H9 (cell line): ENCODE measurements around the gene ADGRA1. TPM values are rescaled to one million over a fixed set of nuclear protein-coding genes. Genes with fewer than 3 reads are reported as not detected.

Experiments used
- DNase-seq: peaks from one replicate; pipeline ENCODE4 v3.0.0-alpha.2; 2017
- H2AFZ ChIP-seq: one replicate; pipeline ENCODE4 v1.6.1; 2013; ENCODE audit warnings: mild to moderate bottlenecking, low read length, control low read depth, moderate library complexity
- H2AK5ac ChIP-seq: 2 replicates; pipeline ENCODE4 v1.6.1; 2013; ENCODE audit warnings: low read length, control low read depth, mixed read lengths; ENCODE audit not compliant: insufficient read length
- H2BK120ac ChIP-seq: one replicate; pipeline ENCODE4 v1.6.1; 2013; ENCODE audit warnings: low read depth, mild to moderate bottlenecking, low read length, control low read depth, inconsistent platforms; ENCODE audit not compliant: poor library complexity, severe bottlenecking
- H2BK12ac ChIP-seq: 2 replicates; pipeline ENCODE4 v1.6.1; 2013; ENCODE audit warnings: low read length, control low read depth, mixed read lengths, low read depth; ENCODE audit not compliant: insufficient read length
- H2BK15ac ChIP-seq: 2 replicates; pipeline ENCODE4 v1.6.1; 2013; ENCODE audit warnings: low read depth, low read length, control low read depth
- H2BK20ac ChIP-seq: one replicate; pipeline ENCODE4 v1.6.1; 2013; ENCODE audit warnings: low read depth, mild to moderate bottlenecking, low read length, control low read depth, inconsistent platforms; ENCODE audit not compliant: poor library complexity, severe bottlenecking
- H2BK5ac ChIP-seq: 2 replicates; pipeline ENCODE4 v1.6.1; 2013; ENCODE audit warnings: low read length, control low read depth, mixed read lengths; ENCODE audit not compliant: insufficient read length
- H3K14ac ChIP-seq: 2 replicates; pipeline ENCODE4 v1.6.1; 2013; ENCODE audit warnings: low read length, control low read depth; ENCODE audit not compliant: insufficient read depth
- H3K18ac ChIP-seq: 2 replicates; pipeline ENCODE4 v1.6.1; 2013; ENCODE audit warnings: low read depth, mild to moderate bottlenecking, mixed read lengths, low read length, control low read depth; ENCODE audit not compliant: insufficient read length
- H3K23ac ChIP-seq: 2 replicates; pipeline ENCODE4 v1.6.1; 2013; ENCODE audit warnings: low read length, control low read depth, mixed read lengths, low read depth; ENCODE audit not compliant: insufficient read length
- H3K23me2 ChIP-seq: 2 replicates; pipeline ENCODE4 v1.6.1; 2013; ENCODE audit warnings: low read depth, mild to moderate bottlenecking, mixed read lengths, low read length, control low read depth; ENCODE audit not compliant: insufficient read length, poor library complexity, severe bottlenecking
- H3K27ac ChIP-seq: 2 replicates; pipeline ENCODE4 v1.5.1; 2013; ENCODE audit warnings: low read length, control low read depth, mixed read lengths, low read depth; ENCODE audit not compliant: insufficient read length
- H3K27me3 ChIP-seq: 2 replicates; pipeline ENCODE4 v1.6.1; 2013; ENCODE audit warnings: low read length, control low read depth, inconsistent platforms; ENCODE audit not compliant: insufficient read depth
- H3K4ac ChIP-seq: 2 replicates; pipeline ENCODE4 v1.6.1; 2013; ENCODE audit warnings: low read depth, mild to moderate bottlenecking, control low read depth, inconsistent platforms, low read length, moderate library complexity
- H3K4me1 ChIP-seq: 2 replicates; pipeline ENCODE4 v1.6.1; 2013; ENCODE audit warnings: low read length, control low read depth, inconsistent platforms; ENCODE audit not compliant: insufficient read depth
- H3K4me2 ChIP-seq: 2 replicates; pipeline ENCODE4 v1.6.1; 2013; ENCODE audit warnings: low read length, control low read depth, mixed read lengths; ENCODE audit not compliant: insufficient read length, insufficient read depth
- H3K56ac ChIP-seq: 2 replicates; pipeline ENCODE4 v1.6.1; 2013; ENCODE audit warnings: low read depth, mild to moderate bottlenecking, mixed read lengths, low read length, control low read depth; ENCODE audit not compliant: insufficient read length
- H3K79me1 ChIP-seq: 2 replicates; pipeline ENCODE4 v1.6.1; 2013; ENCODE audit warnings: low read depth, mild to moderate bottlenecking, moderate library complexity, low read length, control low read depth, inconsistent platforms; ENCODE audit not compliant: insufficient read depth, poor library complexity, severe bottlenecking
- H3K79me2 ChIP-seq: 2 replicates; pipeline ENCODE4 v1.6.1; 2013; ENCODE audit warnings: low read length, control low read depth, inconsistent platforms; ENCODE audit not compliant: insufficient read depth
- H3K9ac ChIP-seq: 2 replicates; pipeline ENCODE4 v1.6.1; 2013; ENCODE audit warnings: low read length, control low read depth, mixed read lengths; ENCODE audit not compliant: insufficient read length; ENCODE audit errors: extremely low read depth
- H3K9me3 ChIP-seq: one replicate; pipeline ENCODE4 v1.6.1; 2013; ENCODE audit warnings: low read depth, low read length, inconsistent platforms; ENCODE audit not compliant: control insufficient read depth
- H3T11ph ChIP-seq: one replicate; pipeline ENCODE4 v1.6.1; 2013; ENCODE audit warnings: mild to moderate bottlenecking, low read length, control low read depth, inconsistent platforms
- H4K20me1 ChIP-seq: one replicate; pipeline ENCODE4 v1.6.1; 2013; ENCODE audit not compliant: control insufficient read depth, insufficient read length, insufficient read depth
- H4K5ac ChIP-seq: 2 replicates; pipeline ENCODE4 v1.6.1; 2013; ENCODE audit warnings: low read depth, mild to moderate bottlenecking, mixed read lengths, low read length, control low read depth; ENCODE audit not compliant: insufficient read length
- H4K8ac ChIP-seq: replicated peaks from 2 replicates; pipeline ENCODE4 v1.6.1; 2013; ENCODE audit warnings: low read length, control low read depth, mixed read lengths, low read depth; ENCODE audit not compliant: insufficient read length
- H4K91ac ChIP-seq: 2 replicates; pipeline ENCODE4 v1.6.1; 2013; ENCODE audit warnings: low read depth, mild to moderate bottlenecking, moderate library complexity, mixed read lengths, low read length, control low read depth; ENCODE audit not compliant: insufficient read length
- H3K27ac Mint-ChIP-seq, 3 experiments: 2 replicates in 2 of 3; 3 replicates in 1 of 3; pipeline ENCODE4 v1.8.0; 2020 to 2021; ENCODE audit warnings: mixed read lengths in 3 of 3, mild to moderate bottlenecking in 1 of 3, moderate library complexity in 1 of 3
- H3K27me3 Mint-ChIP-seq: 2 replicates; pipeline ENCODE4 v1.8.0; 2021; ENCODE audit warnings: low read depth, mild to moderate bottlenecking, moderate library complexity, mixed read lengths
- H3K36me3 Mint-ChIP-seq, 3 experiments: 2 replicates in 2 of 3; 3 replicates in 1 of 3; pipeline ENCODE4 v1.8.0; 2020 to 2021; ENCODE audit warnings: low read depth in 3 of 3, mixed read lengths in 3 of 3; ENCODE audit not compliant: insufficient read depth in 1 of 3
- H3K4me1 Mint-ChIP-seq, 2 experiments: 2 replicates each; pipeline ENCODE4 v1.8.0; 2020; ENCODE audit warnings: mixed read lengths in 2 of 2
- H3K4me3 Mint-ChIP-seq, 2 experiments: 2 replicates in 1 of 2; 3 replicates in 1 of 2; pipeline ENCODE4 v1.8.0; 2020 to 2021; ENCODE audit warnings: mild to moderate bottlenecking in 2 of 2, mixed read lengths in 2 of 2, moderate library complexity in 1 of 2
- H3K9me3 Mint-ChIP-seq, 2 experiments: 2 replicates in 1 of 2; 3 replicates in 1 of 2; pipeline ENCODE4 v1.8.0; 2020; ENCODE audit warnings: mild to moderate bottlenecking in 2 of 2, mixed read lengths in 2 of 2, moderate library complexity in 1 of 2
- WGBS: extraction: QIAGEN DNeasy Blood & Tissue Kit; methylation state at CpG from one replicate; pipeline ENCODE4 v1.1.7; 2013; ENCODE audit warnings: missing lambda C conversion rate, low lambda C conversion rate, mixed read lengths; ENCODE audit not compliant: insufficient read length; ENCODE audit errors: extremely low coverage; 5-methylcytosine and 5-hydroxymethylcytosine counted together
- total RNA-seq: library from RNA; stranded (reverse); gene quantifications from 2 replicates; pipeline ENCODE4 v1.2.1, GENCODE V29; 2021
- TF ChIP-seq, protein P1 (sequence below): fragments of 200-600 bp; sonication (generic); conservative IDR thresholded peaks from 3 replicates; pipeline ENCODE4 v1.8.0; 2021; ENCODE audit warnings: antibody characterized with exemption, mild to moderate bottlenecking

The ADGRA1 gene
- total RNA-seq, 1 experiment from 2014 or later = 0.11 TPM

DNA sequence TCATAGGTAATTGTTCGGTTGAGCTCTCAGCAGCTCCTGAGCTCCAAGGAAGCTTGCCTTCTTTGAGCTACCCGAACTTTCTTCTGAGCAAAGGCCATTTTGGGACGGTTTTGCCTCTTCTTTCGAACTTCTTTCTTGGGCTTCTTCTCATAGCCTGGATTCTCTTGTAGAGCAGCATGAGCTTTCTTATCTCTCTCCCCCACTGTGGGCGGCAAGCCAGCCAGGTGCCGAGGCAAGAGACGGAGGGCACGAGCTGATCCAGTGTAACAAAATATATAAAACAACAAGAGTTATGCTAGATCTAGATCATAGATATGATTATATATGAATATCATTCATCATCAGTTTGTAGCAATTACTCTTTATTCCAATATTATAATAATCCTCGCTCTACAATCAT, 55.8 kb downstream of the ADGRA1 start:
- Histone ChIP-seq H2BK5ac (no peak overlapping the region), H3K79me2 (no peaks in the 10 kb centered on the region), H3K4me2 (no peak overlapping the region), H3K27ac (no peak overlapping the region), H3K18ac (no peak overlapping the region), H4K20me1 (no peaks in the 10 kb centered on the region), H2AK5ac (no peak overlapping the region), H3K14ac (no peak overlapping the region), H2BK120ac (no peak overlapping the region), H3K56ac (no peak overlapping the region), H2BK15ac (no peak overlapping the region), H3K4ac (no peak overlapping the region), H4K91ac (no peak overlapping the region), H2BK20ac (no peak overlapping the region), H3K27me3 (no peaks in the 10 kb centered on the region), H2AFZ (no peak overlapping the region), H4K5ac (no peak overlapping the region), H3K4me1 (peaks cover 7% of the 10 kb centered on the region; the same call in 1 of the 2 replicates), H4K8ac (no peak overlapping the region), H3K23me2 (no peaks in the 10 kb centered on the region), H3K9me3 (no peaks in the 10 kb centered on the region), H3T11ph (no peak overlapping the region), H2BK12ac (no peak overlapping the region), H3K9ac (no peak overlapping the region), H3K23ac (no peak overlapping the region), H3K79me1 (no peaks in the 10 kb centered on the region)
- H3K27me3 Mint-ChIP-seq = peaks cover 4% of the 10 kb centered on the region; the same call in 1 of the 2 replicates
- WGBS = no CpG with 5 or more reads among the region's 9 CpGs
- H3K36me3 Mint-ChIP-seq = peaks cover 8 to 19% (median 14%) of the 10 kb centered on the region in 3 experiments
- 0 out of 7 replicates have a peak overlapping the region, but pooled peaks of 1 of the 3 experiments have one; percentile 17 for H3K27ac Mint-ChIP-seq
- H3K4me1 Mint-ChIP-seq = peaks cover 32 to 33% of the 10 kb centered on the region in 2 experiments
- peak overlapping the region in 1 of 2 experiments; percentile 58; a peak in 1 of 5 replicates for H3K4me3 Mint-ChIP-seq
- peaks cover 14 to 16% of the 10 kb centered on the region in 2 experiments for H3K9me3 Mint-ChIP-seq
- TF ChIP-seq, protein P1, sequence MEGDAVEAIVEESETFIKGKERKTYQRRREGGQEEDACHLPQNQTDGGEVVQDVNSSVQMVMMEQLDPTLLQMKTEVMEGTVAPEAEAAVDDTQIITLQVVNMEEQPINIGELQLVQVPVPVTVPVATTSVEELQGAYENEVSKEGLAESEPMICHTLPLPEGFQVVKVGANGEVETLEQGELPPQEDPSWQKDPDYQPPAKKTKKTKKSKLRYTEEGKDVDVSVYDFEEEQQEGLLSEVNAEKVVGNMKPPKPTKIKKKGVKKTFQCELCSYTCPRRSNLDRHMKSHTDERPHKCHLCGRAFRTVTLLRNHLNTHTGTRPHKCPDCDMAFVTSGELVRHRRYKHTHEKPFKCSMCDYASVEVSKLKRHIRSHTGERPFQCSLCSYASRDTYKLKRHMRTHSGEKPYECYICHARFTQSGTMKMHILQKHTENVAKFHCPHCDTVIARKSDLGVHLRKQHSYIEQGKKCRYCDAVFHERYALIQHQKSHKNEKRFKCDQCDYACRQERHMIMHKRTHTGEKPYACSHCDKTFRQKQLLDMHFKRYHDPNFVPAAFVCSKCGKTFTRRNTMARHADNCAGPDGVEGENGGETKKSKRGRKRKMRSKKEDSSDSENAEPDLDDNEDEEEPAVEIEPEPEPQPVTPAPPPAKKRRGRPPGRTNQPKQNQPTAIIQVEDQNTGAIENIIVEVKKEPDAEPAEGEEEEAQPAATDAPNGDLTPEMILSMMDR = no peak
- no peak for DNase-seq
